Loucy (cell line): Measurements from ENCODE around the gene LRIG1.

Experiments
- H2AFZ ChIP-seq: fragments of 200-600 bp; sonication (generic); 2 replicates; pipeline ENCODE4 v1.6.0; 2016; ENCODE audit warnings: antibody characterized with exemption, mild to moderate bottlenecking, low read length, moderate library complexity
- H3F3A ChIP-seq: fragments of 200-600 bp; 2 replicates; pipeline ENCODE4 v1.6.0; 2016; ENCODE audit warnings: antibody characterized with exemption, low read depth, mild to moderate bottlenecking
- H3K27me3 ChIP-seq: fragments of 200-600 bp; sonication (generic); 2 replicates; pipeline ENCODE4 v1.6.1; 2014; ENCODE audit warnings: low read length, mild to moderate bottlenecking; ENCODE audit not compliant: insufficient read depth, poor library complexity, severe bottlenecking
- H3K36me3 ChIP-seq: fragments of 200-600 bp; sonication (generic); 2 replicates; pipeline ENCODE4 v1.6.1; 2016; ENCODE audit warnings: low read length; ENCODE audit not compliant: insufficient read depth
- H3K4me1 ChIP-seq: fragments of 200-600 bp; sonication (generic); 2 replicates; pipeline ENCODE4 v1.5.1; 2014; ENCODE audit warnings: low read length, mild to moderate bottlenecking; ENCODE audit not compliant: insufficient read depth, poor library complexity, severe bottlenecking
- H3K4me2 ChIP-seq: fragments of 200-600 bp; sonication (generic); 2 replicates; pipeline ENCODE4 v1.6.0; 2014; ENCODE audit warnings: antibody characterized with exemption, low read length, low read depth, mild to moderate bottlenecking; ENCODE audit not compliant: poor library complexity, severe bottlenecking
- H3K4me3 ChIP-seq: fragments of 200-600 bp; sonication (generic); 2 replicates; pipeline ENCODE4 v1.5.1; 2014; ENCODE audit warnings: low read length, mild to moderate bottlenecking, mixed read lengths; ENCODE audit not compliant: poor library complexity, severe bottlenecking
- H3K79me2 ChIP-seq: fragments of 200-600 bp; sonication (generic); 2 replicates; pipeline ENCODE4 v1.6.1; 2014; ENCODE audit warnings: low read length; ENCODE audit not compliant: insufficient read depth
- H3K9ac ChIP-seq: fragments of 200-600 bp; sonication (generic); 2 replicates; pipeline ENCODE4 v1.6.0; 2014; ENCODE audit warnings: mild to moderate bottlenecking, low read depth, low read length, moderate library complexity; ENCODE audit not compliant: poor library complexity, severe bottlenecking
- H3K9me2 ChIP-seq: fragments of 200-600 bp; sonication (generic); replicated peaks from 2 replicates; pipeline ENCODE4 v1.6.1; 2016; ENCODE audit warnings: low read depth, low read length, mixed read lengths
- H3K9me3 ChIP-seq: fragments of 200-600 bp; sonication (generic); 2 replicates; pipeline ENCODE4 v1.6.1; 2014; ENCODE audit warnings: mild to moderate bottlenecking, antibody characterized with exemption, low read length, low read depth; ENCODE audit not compliant: insufficient read depth
- H4K20me1 ChIP-seq: fragments of 200-600 bp; sonication (generic); 2 replicates; pipeline ENCODE4 v1.6.0; 2014; ENCODE audit warnings: antibody characterized with exemption, low read length, mild to moderate bottlenecking; ENCODE audit not compliant: insufficient read depth, poor library complexity, severe bottlenecking
- EZH2phosphoT487 ChIP-seq: fragments of 200-600 bp; IDR thresholded peaks from 2 replicates; pipeline ENCODE4 v1.6.1; 2018; ENCODE audit warnings: antibody characterized with exemption, mild to moderate bottlenecking, moderate library complexity, borderline replicate concordance
- TF ChIP-seq, protein P1 (sequence below): fragments of 200-600 bp; sonication (generic); conservative IDR thresholded peaks from 2 replicates; pipeline ENCODE4 v1.5.1; 2014; ENCODE audit warnings: mild to moderate bottlenecking, antibody characterized with exemption, low read length

Gene LRIG1

DNA sequence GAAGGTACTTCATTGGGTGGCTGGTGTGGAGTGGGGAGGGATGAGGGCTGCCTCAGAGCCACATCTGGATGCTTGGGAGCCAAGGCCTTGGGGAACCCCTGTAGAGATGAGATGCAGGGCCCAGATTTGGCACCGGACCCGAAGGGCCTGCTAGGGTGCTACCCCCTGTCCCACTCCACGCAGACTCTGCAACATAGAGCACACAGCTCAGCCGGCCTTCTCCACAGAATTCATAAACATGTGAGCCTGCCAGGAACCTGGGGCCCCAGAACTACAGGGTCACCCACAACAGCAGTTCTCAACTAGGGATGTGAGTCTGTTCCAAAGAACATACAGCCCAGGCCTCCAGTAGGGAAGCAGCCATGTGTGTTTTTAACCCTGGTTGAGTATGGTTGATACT lies 62.8 kb downstream of the LRIG1 start:
- H4K20me1 ChIP-seq, result no peaks in the 10 kb centered on the region
- peaks cover 93% of the 10 kb centered on the region for H3K4me1 ChIP-seq
- H3K36me3 ChIP-seq, result peaks cover 3% of the 10 kb centered on the region; the same call in 1 of the 2 replicates
- peaks cover 79% of the 10 kb centered on the region for H3K79me2 ChIP-seq
- H3K27me3 ChIP-seq, result no peaks in the 10 kb centered on the region
- H3K4me3 ChIP-seq, result no peak overlapping the region
- TF ChIP-seq EZH2phosphoT487, result no peak
- TF ChIP-seq, protein P1, sequence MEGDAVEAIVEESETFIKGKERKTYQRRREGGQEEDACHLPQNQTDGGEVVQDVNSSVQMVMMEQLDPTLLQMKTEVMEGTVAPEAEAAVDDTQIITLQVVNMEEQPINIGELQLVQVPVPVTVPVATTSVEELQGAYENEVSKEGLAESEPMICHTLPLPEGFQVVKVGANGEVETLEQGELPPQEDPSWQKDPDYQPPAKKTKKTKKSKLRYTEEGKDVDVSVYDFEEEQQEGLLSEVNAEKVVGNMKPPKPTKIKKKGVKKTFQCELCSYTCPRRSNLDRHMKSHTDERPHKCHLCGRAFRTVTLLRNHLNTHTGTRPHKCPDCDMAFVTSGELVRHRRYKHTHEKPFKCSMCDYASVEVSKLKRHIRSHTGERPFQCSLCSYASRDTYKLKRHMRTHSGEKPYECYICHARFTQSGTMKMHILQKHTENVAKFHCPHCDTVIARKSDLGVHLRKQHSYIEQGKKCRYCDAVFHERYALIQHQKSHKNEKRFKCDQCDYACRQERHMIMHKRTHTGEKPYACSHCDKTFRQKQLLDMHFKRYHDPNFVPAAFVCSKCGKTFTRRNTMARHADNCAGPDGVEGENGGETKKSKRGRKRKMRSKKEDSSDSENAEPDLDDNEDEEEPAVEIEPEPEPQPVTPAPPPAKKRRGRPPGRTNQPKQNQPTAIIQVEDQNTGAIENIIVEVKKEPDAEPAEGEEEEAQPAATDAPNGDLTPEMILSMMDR, result no peak
- peaks cover 10% of the 10 kb centered on the region for H3F3A ChIP-seq
- no peaks in the 10 kb centered on the region for H3K9me3 ChIP-seq
- H2AFZ ChIP-seq, result no peak overlapping the region
- no peaks in the 10 kb centered on the region for H3K9me2 ChIP-seq
- no peak overlapping the region for H3K4me2 ChIP-seq
- H3K9ac ChIP-seq, result no peak overlapping the region

DNA sequence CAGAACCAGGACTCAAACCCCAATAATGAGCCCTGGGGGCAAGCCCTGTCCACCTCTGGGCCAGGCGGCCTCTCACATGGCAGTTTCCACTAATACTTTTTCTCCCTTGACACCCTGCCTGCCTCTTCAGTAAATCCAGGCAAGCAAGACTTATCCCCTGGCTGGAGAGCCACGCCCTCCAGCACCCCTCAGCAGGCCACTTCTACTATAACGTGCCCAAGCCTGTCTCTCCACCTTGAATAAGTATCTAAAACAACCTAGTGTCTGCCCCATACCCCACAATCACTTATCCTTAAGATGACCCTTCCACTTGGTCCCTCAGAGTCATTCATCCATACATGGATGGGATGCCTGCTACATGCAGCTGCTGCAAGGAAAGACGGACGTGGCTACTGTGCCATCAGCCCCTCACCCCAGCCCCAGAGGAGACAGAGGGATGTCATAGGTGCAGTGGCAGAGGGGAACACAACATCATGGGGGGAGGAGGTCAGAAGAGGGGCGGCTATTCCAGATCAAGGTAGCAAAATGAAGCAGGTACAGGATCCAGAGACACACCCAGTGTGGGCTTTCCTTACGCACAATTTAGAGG lies 63.4 kb downstream of the LRIG1 start:
- no peak for TF ChIP-seq EZH2phosphoT487
- TF ChIP-seq, protein P1, result no peak
- peaks cover 85% of the 10 kb centered on the region for H3K79me2 ChIP-seq

DNA sequence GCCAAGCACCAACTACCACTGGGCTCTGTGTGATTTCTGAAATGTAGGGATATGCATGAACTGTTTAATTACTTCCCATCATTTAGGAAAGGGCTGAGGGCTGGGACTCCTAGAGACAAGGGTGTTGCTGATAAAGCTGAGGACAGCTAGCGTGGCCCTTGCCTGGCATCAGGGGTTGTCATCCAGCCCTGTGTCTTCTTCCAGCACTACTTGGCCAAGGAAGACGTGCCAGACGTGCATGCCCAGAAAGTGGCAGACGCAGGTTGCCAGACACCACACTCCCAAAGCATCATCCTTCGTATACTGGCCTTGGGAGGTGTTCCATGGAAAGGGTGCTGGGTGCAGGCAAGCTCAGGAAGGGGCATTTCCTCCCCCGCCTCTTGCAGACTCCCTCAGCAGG lies 64.8 kb downstream of the LRIG1 start:
- TF ChIP-seq, protein P1, result no peak
- TF ChIP-seq EZH2phosphoT487, result no peak
- Histone ChIP-seq H2AFZ (no peak overlapping the region), H4K20me1 (no peaks in the 10 kb centered on the region), H3K4me1 (peaks cover 87% of the 10 kb centered on the region), H3K36me3 (peaks cover 6% of the 10 kb centered on the region; the same call in 1 of the 2 replicates), H3K9ac (peak overlapping the region; percentile 36), H3K4me2 (peak overlapping the region; percentile 37), H3F3A (peaks cover 10% of the 10 kb centered on the region), H3K9me2 (no peaks in the 10 kb centered on the region), H3K27me3 (no peaks in the 10 kb centered on the region), H3K79me2 (peaks cover 88% of the 10 kb centered on the region), H3K4me3 (no peak overlapping the region), H3K9me3 (no peaks in the 10 kb centered on the region)

More for the DNA sequence above, 63.4 kb downstream of the LRIG1 start:
- Histone ChIP-seq H2AFZ (no peak overlapping the region), H4K20me1 (no peaks in the 10 kb centered on the region), H3F3A (peaks cover 10% of the 10 kb centered on the region), H3K4me3 (no peak overlapping the region), H3K4me1 (peaks cover 94% of the 10 kb centered on the region), H3K9me2 (no peaks in the 10 kb centered on the region), H3K4me2 (no peak overlapping the region), H3K27me3 (no peaks in the 10 kb centered on the region), H3K36me3 (peaks cover 3% of the 10 kb centered on the region; the same call in 1 of the 2 replicates), H3K9me3 (no peaks in the 10 kb centered on the region), H3K9ac (peak overlapping the region; percentile 36)
